GM19035 (cell line): ENCODE data around the gene CORO1C.
"Not testable (repeated sequence)": the region's sequence is repeated elsewhere in the genome, so short reads cannot be mapped to it uniquely, and the experiment has no call there.

Experiments
- ATAC-seq: cut with Tn5 transposase; IDR thresholded peaks from one replicate; pipeline ENCODE4 v1.9.1; 2021; ENCODE audit not compliant: unreplicated experiment

CORO1C gene

DNA sequence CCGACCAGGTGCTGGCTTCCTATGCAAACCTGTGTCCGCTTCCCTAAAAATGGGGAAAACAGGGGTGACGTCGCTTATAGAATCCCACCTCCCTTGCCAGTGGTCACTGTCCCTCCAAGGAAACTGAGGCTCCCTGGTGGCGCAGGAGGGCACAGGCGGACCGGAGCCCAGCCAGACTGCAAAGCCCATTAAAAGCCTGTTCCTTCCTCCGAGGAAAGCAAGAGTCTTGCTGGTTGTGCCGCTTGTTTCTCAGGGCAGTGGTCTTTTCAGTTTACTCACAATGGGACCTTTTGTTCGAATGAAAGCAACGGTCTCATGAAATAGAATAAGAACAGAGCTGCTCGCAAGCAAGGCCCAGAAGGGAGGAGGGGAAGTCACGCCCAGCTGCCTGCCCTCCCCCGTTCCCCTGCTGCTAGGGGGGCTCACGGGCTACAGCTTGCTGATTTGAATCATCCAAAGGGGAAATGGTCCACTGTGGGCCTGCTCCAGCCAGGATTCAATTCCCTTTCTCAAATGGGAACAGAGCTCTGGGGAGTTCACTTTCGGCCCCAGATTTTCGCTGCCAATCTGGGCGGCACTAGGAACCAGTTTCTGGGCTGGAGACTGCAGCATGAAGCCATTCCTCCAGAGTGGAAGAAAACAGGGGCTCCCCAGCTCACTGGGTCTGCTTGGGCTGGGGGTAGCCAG lies 93.0 kb downstream of the CORO1C start:
- ATAC-seq: no peak

DNA sequence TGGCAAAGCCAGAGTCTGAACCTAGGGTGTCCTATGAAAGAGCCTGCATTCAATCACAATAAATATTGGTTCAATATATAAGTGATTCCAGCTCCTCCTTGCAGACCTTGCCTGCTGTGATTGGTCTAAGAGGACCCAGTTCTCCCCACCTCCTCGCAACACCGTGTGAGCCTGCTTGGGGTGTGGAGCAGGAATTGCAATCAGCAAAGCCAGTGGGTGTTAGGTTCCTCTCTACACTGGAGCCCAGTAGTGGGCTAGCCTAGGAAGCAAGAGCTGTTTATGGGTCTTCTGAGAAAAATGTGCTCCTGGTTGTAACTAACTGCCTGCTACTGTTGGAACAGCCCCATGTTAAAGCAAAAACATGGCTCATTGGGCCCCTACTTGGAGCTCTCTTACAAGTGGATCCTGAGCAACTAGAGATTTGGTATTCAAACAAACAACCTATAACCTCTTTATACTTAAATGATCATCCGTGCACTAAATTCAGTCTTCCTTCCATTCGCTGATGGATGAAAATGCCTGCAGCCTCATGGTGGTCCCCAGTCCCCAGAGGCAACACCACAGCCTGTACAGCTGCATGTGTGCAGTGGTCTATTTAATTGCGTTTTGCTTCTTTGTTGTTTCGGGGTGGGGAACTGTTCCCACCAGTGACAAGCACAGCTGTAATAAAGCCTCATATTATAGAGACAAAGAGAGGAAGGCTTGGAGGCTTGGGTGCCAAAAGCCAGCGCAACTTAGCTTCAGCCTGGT lies 93.9 kb downstream of the CORO1C start:
- no peak for ATAC-seq

GRCh38 chr12:108635997-108636808 lies 95.1 kb downstream of the CORO1C start:
- no peak for ATAC-seq

GRCh38 chr12:108635201-108635996 lies 95.9 kb downstream of the CORO1C start:
- ATAC-seq: peak; percentile 53

DNA sequence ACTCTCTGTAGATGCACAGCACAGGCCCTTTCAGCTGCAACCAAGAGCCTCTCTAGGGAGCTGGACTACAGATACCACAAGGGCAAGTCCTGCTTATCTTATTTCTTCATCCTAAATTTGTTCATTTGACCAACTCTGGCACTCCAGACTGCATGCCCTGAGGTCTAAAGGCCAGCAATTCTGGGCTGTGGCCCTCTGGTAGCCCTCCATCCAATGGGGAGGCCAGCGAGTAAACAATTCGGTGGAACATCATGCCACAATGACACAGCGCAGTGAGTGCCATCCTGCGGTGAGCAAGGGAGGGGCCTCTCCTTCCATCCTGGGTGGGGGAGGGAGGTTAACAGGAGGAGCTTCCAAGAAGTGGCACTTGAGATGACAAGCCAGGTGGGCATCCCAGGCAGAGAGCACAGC lies 97.0 kb downstream of the CORO1C start:
- no peak for ATAC-seq

- peak; percentile 54 for ATAC-seq
Observed at GRCh38 chr12:108633534-108634248, 97.6 kb downstream of the CORO1C start, which contains the start of gene SELPLG. Gene SELPLG (minus strand): TSS chr12:108633894. CDS start chr12:108624307, 9,587 bp downstream.

- no peak for ATAC-seq
Observed at GRCh38 chr12:108633081-108633533, 98.2 kb downstream of the CORO1C start.

DNA sequence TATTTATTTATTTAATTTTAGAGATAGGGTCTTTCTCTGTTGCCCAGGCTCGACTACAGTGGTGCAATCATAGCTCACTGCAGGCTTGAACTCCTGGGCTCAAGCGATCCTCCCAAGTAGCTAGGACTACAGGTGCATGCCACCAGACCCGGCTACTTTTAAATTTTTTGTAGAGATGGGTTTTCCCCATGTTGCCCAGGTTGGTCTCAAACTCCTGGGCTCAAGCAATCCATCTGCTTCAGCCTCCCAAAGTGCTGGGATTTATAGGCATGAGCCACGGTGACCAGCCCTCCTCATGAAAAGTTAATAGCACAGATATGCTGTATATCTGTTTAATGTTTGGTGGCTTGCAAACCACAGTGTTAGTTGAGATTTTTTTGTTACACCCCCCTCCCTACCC lies 100.1 kb downstream of the CORO1C start:
- ATAC-seq: not testable (repeated sequence)

DNA sequence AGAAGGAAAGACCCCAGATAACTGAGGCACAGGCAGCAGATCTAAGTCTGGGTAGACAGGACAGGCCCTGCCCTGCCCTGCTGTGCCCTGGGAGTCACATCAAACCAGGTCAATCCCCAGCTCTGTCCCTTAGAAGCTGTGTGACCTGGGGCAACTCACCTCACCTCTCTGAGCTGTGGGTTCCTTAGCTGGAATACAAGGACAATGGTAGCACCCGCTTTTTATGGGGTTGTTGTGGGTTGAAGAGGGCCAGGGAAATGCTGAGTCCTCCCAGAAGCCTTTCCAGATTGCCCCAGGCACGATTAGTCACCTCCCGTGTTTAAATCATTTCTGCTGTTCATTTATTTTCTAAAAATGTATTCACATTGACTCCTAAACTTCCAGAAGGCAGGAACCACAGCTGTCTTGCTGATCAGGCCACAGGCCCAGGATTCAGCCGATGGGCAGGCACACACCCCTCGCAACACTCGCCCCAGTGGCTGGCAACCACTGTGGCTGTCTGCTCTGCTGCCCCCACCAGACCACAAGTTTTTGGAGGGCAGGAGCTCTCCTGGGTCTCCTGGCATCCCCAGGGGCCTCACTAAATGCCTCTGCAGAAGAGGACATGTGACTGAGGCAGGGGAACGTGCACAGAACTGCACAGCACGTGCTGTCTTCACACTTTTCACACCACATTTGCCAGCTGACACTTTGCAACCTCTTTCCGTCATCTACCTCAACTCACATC lies 100.7 kb downstream of the CORO1C start:
- ATAC-seq: no peak

DNA sequence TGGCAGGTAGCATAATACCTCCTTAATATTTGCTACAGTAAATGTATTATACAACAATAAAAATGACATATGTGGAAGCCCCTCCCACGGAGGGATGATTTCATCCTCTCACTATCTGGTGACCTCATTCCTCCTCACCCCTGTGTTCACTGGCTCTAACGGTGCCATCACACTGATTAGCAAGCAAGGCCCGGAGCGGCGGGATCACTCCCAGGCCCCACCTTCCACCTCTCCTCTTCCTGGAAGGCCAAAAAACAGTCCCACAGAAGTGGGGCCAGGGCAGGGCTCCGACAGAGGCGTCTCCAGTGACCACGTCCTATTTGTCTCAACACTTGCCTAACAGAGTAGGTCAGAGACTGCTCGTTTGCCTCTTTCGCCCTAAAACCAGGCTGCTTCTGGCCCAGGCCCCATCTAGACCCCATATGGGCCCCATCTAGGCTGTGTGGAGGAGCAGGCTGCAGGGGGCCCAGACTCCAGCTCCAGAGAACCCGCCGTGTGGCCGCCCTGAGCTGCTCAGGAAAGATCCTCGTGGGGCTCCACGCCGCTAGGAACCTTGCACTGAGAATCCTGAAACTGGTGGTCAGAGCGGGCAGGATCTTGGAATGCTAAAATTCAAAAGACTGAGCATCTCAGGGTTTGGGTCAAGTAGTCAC lies 101.4 kb downstream of the CORO1C start:
- ATAC-seq: no peak

- ATAC-seq: no peak
Observed at GRCh38 chr12:108629151-108629550, 102.2 kb downstream of the CORO1C start.

DNA sequence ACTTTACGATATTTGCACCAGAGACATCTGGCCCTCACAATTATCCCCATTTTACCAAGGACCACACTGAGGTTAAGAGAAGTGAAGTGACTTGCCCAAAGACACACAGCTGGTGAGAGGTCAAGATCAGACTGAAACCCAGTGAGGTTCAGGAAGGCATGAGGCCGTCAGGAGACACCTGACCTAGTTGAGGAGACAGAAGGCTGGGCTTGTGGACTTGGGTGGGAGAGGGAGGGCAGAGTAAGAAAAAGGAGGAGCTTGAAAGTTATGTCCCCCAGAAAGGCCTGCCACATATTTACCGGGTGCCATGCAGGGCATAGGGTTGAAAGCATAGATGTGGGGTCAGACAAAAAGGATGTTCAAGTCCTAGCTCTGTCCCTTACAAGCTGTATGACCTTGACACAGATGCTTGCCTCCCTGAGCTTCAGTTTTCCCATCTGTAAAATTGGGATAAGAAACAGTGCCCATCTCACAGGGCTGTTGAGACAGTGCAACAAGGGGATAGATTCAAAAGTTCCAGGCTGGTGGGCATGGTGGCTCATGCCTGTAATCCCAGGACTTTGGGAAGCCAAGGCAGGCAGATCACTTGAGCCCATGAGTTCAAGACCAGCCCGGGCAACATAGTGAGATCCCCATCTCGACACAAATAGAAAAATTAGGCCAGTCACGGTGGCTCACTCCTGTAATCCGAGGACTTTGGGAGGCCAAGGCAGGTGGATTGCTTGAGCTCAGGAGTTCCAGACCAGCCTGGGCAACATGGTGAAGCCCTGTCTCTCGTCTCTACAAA lies 104.0 kb downstream of the CORO1C start:
- no peak for ATAC-seq

DNA sequence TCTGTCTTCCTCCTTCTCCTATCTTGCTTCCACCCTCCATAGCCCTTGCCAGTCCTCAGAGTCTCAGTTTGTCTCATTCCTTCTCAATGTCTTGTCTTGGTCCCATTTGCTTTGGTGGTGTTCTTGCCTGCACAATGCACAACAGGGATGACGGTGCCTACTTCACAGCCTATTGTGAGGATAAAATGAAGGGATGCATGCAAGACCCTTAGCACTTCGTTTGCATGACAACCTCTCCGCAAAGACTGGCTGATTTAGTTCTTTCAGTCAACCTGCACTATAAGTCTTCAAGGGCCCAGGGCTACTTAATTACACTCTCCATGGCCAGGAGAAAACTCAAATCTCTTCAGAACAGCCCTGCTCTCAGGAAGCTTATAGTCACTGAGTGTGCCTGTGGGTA lies 106.1 kb downstream of the CORO1C start:
- no peak for ATAC-seq

DNA sequence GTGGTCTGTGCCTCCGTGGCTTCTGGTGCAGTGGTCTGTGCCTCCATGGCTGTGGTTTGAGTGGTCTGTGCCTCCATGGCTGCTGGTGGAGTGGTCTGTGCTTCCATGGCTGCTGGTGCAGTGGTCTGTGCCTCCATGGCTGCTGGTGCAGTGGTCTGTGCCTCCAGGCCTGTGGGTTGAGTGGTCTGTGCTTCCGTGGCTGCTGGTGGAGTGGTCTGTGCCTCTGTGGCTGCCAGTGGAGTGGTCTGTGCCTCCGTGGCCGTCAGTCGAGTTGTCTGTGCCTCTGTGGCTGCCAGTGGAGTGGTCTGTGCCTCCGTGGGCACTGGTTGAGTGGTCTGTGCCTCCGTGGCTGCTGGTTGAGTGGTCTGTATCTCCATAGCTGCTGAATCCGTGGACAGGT lies 107.7 kb downstream of the CORO1C start:
- no peak for ATAC-seq

DNA sequence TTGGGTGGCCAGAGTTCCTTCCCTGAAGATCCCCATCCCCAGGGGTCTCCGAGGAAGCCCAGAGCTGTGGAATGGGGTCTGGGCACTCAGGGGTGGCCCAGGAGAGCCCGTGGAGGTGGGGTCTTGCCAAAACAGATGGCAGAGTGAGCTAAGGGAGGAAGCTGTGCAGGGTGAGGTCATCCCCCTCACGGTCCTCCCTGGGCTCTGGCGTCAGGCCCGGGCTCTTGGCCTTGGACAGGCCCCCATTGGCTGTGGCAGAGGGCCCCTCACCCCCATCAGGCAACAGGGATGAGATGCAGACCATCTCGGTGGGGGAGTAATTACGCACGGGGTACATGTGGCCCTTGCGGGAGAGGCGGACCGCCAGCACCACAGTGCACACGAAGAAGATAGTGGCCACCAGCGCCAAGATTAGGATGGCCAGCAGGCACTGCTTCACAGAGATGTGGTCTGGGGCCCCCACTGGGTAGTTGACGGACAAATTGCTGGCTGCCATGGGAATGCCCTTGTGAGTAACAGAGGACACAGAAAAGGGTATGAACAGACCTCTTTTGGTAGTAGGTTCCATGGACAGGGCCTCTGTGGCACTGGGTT lies 108.3 kb downstream of the CORO1C start:
- no peak for ATAC-seq

GRCh38 chr12:108622421-108622820 lies 108.9 kb downstream of the CORO1C start:
- no peak for ATAC-seq

DNA sequence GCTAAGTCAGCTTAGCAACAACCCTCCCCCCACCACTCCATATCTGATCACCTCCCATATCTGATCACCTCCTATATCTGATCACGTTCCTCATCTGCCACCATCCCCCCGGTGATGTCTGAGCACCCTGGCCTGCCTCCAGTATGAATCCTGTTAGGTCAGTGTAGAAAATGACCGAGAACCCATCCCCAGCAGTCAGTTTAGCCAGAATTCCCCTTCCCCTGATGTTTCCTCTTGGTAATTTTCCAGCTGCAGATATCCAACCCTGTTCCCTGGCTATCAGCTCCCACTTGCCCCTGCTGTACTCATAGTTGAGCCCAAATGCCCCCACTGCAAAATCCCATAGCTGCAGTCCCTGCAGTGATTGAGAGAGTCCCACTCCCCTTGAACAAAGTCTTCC lies 110.2 kb downstream of the CORO1C start:
- no peak for ATAC-seq
